NCI-H1436 (cell line): ENCODE data around the gene ACTR2.
"Not testable (repeated sequence)": the region's sequence is repeated elsewhere in the genome, so short reads cannot be mapped to it uniquely, and the experiment has no call there.

Experiments
- DNase-seq: peaks from one replicate; lab custom pipeline; 2025; lab: John Stamatoyannopoulos, UW

The ACTR2 gene

DNA sequence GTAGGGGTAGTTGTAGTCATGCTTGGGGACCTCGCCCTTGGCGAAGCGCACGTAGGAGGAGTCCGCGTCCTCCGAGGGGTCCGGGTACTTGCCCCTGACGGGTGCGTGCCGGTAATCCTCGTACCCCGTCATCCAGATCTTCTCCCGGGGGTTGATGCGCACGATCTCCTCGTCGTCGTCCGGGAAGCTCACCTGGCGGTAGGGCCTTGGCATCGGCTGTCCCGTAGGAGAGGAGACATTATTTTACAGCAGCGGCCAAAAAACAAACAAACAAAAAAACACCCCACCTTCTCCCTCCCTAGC, 86.3 kb downstream of the ACTR2 start:
- DNase-seq: no peak

DNA sequence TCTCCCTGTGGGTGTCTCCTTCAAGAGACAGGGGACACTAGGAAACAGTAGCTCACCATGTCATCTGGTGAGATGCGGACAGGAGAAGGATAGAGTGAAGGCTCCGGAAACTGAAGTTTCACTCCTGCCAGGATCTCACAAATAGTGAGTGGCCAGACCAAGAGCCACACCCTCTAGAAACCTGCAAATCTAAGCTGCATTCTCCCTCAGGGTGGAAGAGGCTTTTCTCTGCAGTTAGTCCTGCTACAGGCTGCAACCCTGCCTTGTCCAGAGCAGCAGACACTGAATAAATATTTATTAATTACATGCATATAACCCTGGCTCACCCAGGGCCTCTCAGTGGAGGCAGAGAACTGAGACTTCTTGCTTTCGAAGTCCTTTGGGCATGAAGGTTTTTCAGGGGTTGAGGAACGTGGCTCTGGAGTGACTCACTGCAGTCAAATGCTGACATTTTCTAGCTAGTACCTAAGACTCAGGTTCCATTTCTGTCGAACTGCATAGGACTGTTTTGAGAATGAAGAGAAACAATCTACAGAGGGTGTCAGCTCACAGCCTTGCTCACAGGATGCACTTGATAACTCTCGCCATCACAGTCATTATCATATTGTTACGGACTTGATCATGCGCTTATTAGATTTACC, 87.3 kb downstream of the ACTR2 start:
- DNase-seq: no peak

DNA sequence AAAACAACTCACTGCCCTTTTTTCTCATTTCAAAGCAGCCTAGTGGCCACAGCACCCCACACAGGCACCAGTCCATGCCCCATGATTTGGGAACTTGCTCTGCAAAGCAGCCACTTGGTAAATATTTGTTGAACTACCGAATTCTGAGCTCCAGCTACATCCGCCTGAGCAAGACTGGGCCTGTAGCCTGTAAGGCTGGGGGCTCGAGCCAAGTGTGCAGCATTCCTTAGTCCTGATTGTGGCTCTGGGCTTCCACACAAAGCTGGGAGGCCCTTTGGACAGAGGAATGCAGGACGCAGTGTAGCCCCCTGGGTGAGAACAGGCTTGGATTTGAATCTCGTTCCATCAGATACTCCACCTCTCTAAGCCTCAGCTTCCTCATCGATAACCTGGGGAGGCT, 88.4 kb downstream of the ACTR2 start:
- no peak for DNase-seq

DNA sequence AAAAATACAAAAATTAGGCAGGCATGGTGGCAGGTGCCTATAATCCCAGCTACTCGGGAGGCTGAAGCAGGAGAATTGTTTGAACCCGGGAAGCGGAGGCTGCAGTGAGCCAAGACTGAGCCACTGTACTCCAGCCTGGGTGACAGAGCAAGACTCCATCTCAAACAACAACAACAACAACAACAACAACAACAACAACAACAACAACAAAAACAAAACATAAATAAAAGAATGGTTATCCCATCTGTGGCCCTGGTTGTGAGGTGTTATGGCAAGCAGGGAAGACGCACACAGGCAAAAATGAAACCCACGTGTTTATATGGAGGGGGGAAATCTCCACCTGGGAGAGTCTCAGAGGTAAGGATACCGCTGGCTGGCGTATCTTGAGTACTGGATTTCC, 89.7 kb downstream of the ACTR2 start:
- not testable (repeated sequence) for DNase-seq

DNA sequence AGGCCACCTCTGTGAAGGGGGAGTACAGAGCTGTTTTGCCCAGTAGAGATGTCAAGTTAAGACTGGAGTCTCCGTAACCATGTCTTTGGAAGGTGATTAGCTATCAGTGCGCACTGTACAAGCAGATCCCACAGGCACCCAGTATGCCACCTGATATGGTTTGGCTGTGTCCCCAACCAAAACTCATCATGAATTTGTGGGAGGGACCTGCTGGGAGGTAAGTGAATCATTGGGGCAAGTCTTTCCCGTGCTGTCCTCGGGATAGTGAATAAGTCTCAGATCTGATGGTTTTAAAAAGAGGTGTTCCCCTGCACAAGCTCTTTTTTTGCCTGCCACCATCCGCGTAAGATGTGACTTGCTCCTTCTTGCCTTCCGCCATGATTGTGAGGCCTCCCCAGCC, 90.2 kb downstream of the ACTR2 start:
- DNase-seq: no peak

DNA sequence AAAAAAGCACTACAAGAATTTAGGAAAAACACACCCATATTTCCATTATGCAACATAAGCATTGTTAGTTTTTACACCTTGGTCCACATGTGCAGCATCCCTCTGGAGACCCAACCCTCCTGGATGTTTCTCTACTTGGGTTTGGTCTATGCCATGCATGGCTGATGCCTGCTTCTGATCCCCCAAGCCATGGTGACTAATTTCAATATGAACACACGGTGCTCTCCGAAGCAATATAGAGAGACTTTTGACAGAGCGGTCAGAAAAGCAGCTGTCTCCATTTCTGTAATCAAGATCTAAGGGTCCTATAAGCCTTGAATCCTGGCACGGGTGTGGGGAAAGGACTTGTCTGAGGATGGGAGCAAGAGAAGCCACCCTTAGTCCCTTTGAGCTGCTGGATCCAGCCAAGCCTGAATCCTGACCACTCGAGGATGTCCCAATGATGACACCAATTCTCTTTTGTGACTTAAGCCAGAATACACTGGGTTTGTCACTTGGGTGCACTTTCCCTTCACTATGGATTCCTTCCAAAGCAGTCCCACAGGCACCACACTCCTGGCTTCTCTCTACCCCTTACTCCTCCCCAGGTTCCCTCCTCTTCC, 91.5 kb downstream of the ACTR2 start:
- DNase-seq: no peak

DNA sequence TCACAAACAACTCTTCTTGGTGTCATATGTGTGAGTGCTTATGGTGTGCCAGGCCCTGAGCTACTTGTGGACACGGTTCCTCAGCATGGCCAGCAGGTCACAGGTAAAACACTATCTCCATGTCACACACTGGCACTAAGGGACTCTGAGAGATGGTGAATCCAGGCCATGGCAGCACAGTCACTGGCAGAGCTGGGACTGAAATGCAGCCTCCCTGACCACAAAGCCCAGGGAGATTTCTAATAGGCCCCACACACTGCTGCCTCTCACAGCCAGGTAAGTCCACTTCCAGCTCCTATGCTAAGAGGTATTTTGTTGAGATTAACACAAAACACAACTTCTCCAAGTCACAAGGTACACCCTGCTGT, 92.0 kb downstream of the ACTR2 start:
- no peak for DNase-seq

DNA sequence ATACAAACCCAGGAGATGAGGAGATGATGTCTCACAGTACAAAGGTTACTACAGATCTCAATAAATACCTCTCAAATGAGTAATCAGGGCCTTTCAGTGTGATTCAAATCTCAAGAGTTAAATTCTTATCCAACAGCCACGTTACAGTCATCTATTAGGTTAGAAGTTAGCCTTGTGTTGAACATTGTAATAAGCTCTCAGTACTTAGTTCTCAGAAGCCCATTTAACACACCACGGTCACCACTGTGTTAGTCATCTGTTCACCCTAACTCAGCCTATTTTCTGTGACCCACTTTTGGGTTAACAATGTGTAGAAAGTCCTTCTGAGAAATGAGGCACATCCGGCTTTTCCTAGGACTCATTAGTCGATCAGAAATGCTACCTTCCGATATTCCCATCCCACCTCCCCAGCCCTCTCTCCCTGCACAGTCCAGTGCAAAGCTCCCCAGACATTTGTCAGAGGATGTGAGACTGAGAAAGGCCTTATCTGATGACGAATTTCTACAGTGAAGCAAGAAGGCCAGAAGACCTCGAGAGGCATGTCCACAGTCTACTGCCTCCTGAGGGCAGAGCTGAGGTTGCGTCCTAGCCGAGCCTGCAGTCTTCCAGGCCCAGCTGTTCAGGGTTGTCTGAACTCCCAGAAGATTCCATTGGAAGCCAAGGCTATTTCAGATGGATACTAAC, 92.6 kb downstream of the ACTR2 start:
- DNase-seq: no peak
